ENCODE results near the gene TPX2. TPM values are rescaled to one million over a fixed set of nuclear protein-coding genes. Genes with fewer than 3 reads are reported as not detected.
A peak's percentile ranks its signal among the peaks of the same experiment; 100 is the strongest.

TPX2 gene
- polyA plus RNA-seq, 1 of the 3 experiments (the other 2 are of a cell fraction), result 17.1 TPM

GRCh38 chr20:31769681-31770080 is 30.6 kb downstream of the TPX2 start (continued):
- no peak for TF ChIP-seq FOXJ3 (CRISPR knock-in tag; IDR thresholded peaks at IDR 0.05)
- no peak for TF ChIP-seq CHD2 (IDR thresholded peaks at IDR 0.05; ENCODE audit: low read length, partially characterized antibody)
- no peak for TF ChIP-seq MXI1 (IDR thresholded peaks at IDR 0.05; ENCODE audit: low read depth, low read length)
- no peak for TF ChIP-seq NFIC (IDR thresholded peaks at IDR 0.05; ENCODE audit: borderline replicate concordance)
- TF ChIP-seq NRF1 (IDR thresholded peaks at IDR 0.05; ENCODE audit: low read depth, low read length), result no peak
- TF ChIP-seq IRF3 (IDR thresholded peaks at IDR 0.05; ENCODE audit: low read depth, low read length), result no peak
- no peak for TF ChIP-seq POLR2AphosphoS5 (IDR thresholded peaks at IDR 0.05; ENCODE audit: low read depth, low read length)
- no peak for TF ChIP-seq RCOR1 (IDR thresholded peaks at IDR 0.05; ENCODE audit: low read length)

- CTCF ChIA-PET, result interaction anchor here (1.2 kb wide), 1 partner anchor 18 kb away, joined by 4 read pairs; no protein-coding TSS in a partner anchor
- H3K9me3 ChIP-seq, result no peaks in the 10 kb centered on the region
- WGBS (ENCODE audit: low lambda C conversion rate), result 95% methylated on average over 1 of the region's 1 CpG
Measured at GRCh38 chr20:31770243-31770642, 31.2 kb downstream of the TPX2 start.

More at GRCh38 chr20:31770243-31770642, 31.2 kb downstream of the TPX2 start:
- Histone ChIP-seq H3K4me1 (ENCODE audit: control insufficient read depth in 1 of 2, insufficient read depth in 2 of 2, low read depth in 1 of 2, low read length in 1 of 2) (no peaks in the 10 kb centered on the region), H3K9me2 (no peaks in the 10 kb centered on the region), H4K20me1 (ENCODE audit: insufficient read depth) (no peaks in the 10 kb centered on the region; the same call in 1 of the 2 replicates), H3F3A (replicated peaks; ENCODE audit: insufficient read depth) (peaks cover 22% of the 10 kb centered on the region), H3K27ac (ENCODE audit: low read depth in 2 of 2, low read length in 1 of 2) (peak overlapping the region in 1 of 2 experiments; percentile 24; a peak in 1 of 4 replicates), H3K4me3 (ENCODE audit: low read depth in 2 of 2, low read length in 1 of 2) (no peak overlapping the region), H3K27me3 (ENCODE audit: insufficient read depth) (no peaks in the 10 kb centered on the region), H3K79me2 (ENCODE audit: insufficient read depth) (peaks cover 98% of the 10 kb centered on the region), H3K36me3 (replicated peaks in 1 of 2; ENCODE audit: control insufficient read depth in 1 of 2, insufficient read depth in 2 of 2, low read length in 1 of 2) (peaks cover 5 to 34% of the 10 kb centered on the region in 2 experiments), H3K9ac (no peak overlapping the region), H2AFZ (ENCODE audit: low read depth) (peak overlapping the region; percentile 45), H3K4me2 (no peak overlapping the region; the same call in 1 of the 2 replicates)
- DNase-seq, result no peak
- POLR2A ChIA-PET, result interaction anchor here (1.1 kb wide), 1 partner anchor 14 kb away, joined by 4 read pairs; no protein-coding TSS in a partner anchor
- no peak for TF ChIP-seq YY1 (IDR thresholded peaks at IDR 0.05; ENCODE audit: low read depth)
- TF ChIP-seq PBX3 (IDR thresholded peaks at IDR 0.05), result no peak
- TF ChIP-seq SMC3 (IDR thresholded peaks at IDR 0.05; ENCODE audit: low read depth, low read length), result no peak
- no peak for TF ChIP-seq RFX5 (IDR thresholded peaks at IDR 0.05; ENCODE audit: low read length)
- no peak for TF ChIP-seq USF2 (IDR thresholded peaks at IDR 0.05; ENCODE audit: borderline replicate concordance, low read depth, low read length)
- TF ChIP-seq TEAD4 (IDR thresholded peaks at IDR 0.05; ENCODE audit: borderline replicate concordance, insufficient read depth), result no peak
- TF ChIP-seq CHD2 (IDR thresholded peaks at IDR 0.05; ENCODE audit: low read length, partially characterized antibody), result no peak
